ENCODE results near the gene NXPH4.

Gene NXPH4

DNA sequence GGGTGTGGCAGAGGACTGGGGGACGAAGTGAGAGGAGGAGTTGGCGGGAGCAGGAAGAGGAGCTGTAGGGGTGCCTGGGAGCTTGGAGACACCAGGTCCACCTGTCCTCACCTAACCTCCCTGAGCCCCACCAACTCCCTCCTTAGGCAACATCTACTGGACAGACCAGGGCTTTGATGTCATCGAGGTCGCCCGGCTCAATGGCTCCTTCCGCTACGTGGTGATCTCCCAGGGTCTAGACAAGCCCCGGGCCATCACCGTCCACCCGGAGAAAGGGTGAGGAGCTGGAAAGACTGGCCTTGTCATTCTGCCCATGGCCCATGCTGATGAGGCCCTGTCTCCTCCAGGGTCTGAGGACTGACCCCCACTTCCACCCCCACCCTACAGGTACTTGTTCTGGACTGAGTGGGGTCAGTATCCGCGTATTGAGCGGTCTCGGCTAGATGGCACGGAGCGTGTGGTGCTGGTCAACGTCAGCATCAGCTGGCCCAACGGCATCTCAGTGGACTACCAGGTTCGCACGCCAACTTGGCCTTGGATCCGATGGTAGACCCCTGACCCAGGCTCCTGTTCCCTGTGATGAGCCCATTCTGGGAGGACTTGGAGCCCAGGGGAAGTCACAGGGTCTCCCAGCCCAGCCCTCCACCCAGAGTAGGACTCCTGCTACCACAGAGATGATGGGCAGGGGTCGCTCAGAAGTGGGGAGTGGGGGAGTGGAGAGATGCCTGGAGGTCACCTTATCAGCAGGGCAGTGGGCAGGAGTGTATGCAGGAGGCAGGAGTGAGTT is 32.5 kb upstream of the NXPH4 start:
- no peak for DNase-seq (ENCODE audit: low read depth in 2 of 2)

DNA sequence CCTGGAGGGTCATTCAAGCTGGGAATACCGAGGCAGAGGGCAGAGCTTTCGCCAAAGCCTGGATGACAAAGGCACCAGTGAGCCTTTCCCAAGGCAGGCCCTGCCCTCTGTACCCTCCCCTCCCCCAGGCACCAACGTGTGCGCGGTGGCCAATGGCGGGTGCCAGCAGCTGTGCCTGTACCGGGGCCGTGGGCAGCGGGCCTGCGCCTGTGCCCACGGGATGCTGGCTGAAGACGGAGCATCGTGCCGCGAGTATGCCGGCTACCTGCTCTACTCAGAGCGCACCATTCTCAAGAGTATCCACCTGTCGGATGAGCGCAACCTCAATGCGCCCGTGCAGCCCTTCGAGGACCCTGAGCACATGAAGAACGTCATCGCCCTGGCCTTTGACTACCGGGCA is 31.2 kb upstream of the NXPH4 start:
- DNase-seq (ENCODE audit: low read depth in 2 of 2): no peak

DNA sequence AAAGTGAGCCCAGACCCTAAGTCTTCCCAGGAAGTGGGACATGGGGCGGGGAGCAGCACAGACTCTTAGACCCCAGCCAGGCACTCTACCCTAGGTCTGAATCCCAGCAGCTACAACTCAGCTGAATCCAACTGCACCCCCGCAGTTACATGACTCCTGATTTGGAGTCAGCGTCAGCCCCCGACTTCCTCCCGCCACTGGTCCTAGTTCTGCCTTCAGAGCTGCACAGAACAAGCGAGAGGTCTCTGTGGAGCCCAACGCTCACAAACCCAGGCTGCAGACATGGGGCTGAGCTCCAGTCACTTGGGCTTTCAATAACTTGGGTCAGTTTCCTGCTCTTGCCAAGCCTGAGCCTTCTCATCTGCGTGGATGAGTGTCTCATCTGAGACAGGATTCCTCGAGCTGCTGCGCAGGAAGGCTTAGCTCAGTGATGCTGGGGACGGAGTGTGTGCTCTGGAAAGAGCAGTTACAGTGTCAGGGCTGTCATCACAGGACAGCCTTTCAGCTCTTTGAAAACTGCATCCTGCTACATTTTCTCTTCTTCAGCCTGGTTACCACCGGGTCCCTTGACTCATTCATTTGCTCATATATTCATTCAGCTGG is 30.6 kb upstream of the NXPH4 start:
- no peak for DNase-seq (ENCODE audit: low read depth in 2 of 2)

DNA sequence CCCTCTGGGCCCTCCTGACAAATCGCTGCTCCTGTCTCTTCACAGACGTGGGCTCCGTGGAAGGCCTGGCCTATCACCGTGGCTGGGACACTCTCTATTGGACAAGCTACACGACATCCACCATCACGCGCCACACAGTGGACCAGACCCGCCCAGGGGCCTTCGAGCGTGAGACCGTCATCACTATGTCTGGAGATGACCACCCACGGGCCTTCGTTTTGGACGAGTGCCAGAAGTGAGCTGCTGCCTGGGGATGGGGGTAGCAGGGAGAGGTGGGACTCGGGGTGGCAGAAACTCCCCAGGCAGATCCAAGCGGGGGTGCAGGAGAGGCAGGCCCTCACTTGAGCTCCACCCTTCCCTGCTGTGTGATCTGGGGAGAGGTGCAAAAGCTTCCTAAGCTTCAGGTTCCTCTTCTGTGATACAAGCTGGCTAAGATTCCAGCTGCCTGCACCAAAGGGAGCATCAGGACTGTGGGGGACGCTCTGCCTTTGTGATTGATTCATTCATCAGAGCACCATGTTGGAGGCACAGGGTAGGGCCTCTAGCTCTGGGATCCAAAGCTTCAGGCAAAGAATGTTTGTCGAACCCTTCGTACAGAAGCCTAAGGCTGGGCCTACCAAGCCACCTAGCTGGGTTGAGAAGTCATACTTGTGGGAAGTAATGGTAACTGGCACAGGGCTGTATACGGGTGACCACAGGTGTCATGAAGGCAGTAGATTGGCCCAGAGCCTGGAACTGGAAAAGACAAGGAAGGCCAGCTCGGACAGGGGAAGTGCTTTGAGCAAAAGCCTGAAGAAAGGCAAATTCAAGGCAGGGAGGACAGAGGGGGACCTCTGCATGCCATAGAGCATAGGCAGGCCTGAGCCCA is 29.1 kb upstream of the NXPH4 start:
- DNase-seq (ENCODE audit: low read depth in 2 of 2): no peak

DNA sequence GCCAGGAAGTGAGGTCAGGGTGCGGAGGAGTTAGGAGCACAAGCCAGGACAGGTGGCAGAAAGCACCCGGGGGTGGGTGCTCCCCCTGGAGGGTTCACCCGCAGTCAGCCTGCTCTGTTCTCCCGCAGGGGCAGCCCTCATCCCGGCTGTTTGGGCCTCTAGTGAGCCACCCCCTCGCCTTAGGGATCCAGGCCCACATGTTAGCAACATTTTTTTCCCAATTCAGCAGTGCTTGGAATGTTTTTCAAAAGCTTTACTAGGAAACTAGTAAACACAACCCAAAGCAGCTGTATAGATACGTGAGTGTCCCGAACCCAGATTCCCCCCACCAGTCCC is 28.5 kb upstream of the NXPH4 start:
- no peak for DNase-seq (ENCODE audit: low read depth in 2 of 2)

DNA sequence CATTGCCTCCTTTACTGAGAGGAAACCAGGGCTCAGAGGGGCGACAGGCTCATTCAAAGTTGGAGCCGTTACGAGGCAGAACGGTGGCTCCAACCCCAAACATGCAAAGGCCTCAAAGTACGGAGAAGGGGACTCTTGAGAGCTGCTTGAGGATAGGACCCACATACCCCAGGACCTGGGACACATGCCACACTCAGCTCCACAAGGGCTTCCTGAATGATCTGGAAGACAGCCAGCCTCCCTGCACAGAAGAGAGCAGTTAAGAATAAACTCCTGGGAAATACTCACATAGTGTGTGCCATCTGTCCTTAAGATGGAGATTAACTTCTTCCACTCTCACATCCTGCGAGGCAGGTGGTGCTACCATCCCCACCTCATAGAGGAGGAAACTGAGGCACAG is 26.6 kb upstream of the NXPH4 start:
- DNase-seq (ENCODE audit: low read depth in 2 of 2): no peak

DNA sequence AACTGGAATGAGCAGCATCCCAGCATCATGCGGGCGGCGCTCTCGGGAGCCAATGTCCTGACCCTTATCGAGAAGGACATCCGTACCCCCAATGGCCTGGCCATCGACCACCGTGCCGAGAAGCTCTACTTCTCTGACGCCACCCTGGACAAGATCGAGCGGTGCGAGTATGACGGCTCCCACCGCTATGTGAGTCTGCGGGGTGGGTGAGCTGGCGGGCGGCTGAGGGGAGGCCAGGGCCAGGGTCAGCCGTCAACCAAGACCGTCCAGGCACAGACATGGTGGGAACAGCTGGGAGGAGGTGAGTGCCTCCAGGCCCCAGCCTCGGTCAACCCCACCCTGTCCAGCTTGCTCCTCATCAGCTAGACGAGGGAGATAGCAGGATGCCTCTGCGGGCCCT is 25.8 kb upstream of the NXPH4 start:
- DNase-seq (ENCODE audit: low read depth in 2 of 2): no peak

DNA sequence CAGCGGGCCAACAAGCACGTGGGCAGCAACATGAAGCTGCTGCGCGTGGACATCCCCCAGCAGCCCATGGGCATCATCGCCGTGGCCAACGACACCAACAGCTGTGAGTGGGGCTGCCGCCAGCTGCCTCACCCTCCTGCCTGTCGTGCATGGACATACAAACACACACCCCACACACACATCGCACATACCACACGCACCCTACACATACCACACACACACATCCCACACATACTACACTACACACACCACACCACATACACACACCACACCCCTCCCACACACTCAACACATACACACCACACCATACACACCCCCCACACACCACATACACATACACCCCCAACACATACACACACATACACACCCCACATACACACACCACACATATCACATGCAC is 25.2 kb upstream of the NXPH4 start:
- DNase-seq (ENCODE audit: low read depth in 2 of 2): no peak

DNA sequence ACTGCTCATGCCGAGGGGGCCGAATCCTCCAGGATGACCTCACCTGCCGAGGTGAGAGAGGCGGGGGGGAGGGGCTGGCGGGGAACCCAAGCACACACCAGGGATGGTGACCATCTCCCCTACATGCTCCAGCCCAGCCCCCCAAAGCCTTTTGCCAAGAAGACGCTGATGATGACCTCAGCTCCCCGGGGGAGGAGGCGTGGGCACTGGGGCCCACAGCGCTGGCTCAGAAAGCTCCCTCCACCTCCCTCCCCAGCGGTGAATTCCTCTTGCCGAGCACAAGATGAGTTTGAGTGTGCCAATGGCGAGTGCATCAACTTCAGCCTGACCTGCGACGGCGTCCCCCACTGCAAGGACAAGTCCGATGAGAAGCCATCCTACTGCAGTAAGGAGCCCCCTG is 23.7 kb upstream of the NXPH4 start:
- no peak for DNase-seq (ENCODE audit: low read depth in 2 of 2)

DNA sequence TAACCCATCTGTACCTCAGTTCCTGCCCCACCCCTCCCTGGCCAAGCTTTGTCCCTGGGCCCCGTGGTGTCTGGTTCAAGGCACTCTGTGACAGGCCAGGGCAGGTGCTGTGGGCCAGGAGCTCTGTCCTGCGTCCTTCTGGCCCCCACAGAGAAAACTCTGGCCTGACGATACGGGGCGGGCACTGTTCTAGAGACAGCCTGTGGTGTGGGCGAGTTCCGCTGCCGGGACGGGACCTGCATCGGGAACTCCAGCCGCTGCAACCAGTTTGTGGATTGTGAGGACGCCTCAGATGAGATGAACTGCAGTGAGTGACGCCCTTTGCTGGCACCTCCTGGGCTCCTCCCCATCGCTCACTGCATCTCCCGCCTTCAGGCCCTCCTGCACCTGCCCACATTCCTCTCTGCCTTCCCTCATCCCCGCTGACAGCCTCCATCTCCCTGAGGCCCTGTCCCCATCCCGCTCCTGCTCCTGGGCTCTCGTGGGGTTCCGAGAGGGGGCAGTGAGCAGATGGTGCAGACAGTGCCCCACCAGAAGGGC is 22.8 kb upstream of the NXPH4 start:
- no peak for DNase-seq (ENCODE audit: low read depth in 2 of 2)

DNA sequence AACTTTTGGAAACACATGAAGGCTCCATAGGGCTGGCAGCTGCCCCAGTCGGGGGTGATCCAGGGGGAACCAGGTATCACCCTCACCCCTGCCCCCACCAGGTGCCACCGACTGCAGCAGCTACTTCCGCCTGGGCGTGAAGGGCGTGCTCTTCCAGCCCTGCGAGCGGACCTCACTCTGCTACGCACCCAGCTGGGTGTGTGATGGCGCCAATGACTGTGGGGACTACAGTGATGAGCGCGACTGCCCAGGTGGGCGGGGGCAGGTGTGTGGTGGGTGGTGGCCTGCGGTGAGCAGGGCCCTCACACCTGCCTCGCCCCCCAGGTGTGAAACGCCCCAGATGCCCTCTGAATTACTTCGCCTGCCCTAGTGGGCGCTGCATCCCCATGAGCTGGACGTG is 22.3 kb upstream of the NXPH4 start:
- DNase-seq (ENCODE audit: low read depth in 2 of 2): no peak

DNA sequence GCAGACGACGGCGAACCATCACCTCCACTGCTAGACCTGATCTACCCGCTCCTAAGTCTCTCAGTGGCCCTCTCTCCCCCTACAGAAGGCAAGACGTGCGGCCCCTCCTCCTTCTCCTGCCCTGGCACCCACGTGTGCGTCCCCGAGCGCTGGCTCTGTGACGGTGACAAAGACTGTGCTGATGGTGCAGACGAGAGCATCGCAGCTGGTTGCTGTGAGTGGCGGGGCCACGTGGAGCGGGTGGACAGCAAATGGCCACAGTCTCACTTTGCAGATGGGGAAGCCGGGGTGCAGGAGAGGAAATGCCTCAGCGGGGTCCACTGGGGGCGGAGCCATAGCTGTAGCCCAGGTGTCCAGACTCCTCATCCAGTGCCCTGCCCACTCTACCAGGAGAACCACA is 21.4 kb upstream of the NXPH4 start:
- no peak for DNase-seq (ENCODE audit: low read depth in 2 of 2)

DNA sequence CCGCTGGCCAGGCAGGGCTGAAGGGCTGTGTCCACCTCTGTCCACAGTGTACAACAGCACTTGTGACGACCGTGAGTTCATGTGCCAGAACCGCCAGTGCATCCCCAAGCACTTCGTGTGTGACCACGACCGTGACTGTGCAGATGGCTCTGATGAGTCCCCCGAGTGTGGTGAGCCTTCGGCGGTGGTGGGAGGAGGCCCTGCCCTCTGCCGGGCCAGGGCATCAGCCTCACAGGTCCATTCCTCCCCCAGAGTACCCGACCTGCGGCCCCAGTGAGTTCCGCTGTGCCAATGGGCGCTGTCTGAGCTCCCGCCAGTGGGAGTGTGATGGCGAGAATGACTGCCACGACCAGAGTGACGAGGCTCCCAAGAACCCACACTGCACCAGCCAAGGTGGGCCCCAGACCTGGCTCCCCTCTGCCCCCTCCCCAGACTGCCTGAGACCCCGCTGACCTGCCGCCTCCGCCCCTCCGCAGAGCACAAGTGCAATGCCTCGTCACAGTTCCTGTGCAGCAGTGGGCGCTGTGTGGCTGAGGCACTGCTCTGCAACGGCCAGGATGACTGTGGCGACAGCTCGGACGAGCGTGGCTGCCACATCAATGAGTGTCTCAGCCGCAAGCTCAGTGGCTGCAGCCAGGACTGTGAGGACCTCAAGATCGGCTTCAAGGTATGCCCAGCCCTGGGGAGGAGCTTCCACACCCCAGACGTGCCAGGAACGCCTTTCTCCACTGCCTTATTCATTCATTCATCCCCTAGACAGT is 20.8 kb upstream of the NXPH4 start:
- no peak for DNase-seq (ENCODE audit: low read depth in 2 of 2)

DNA sequence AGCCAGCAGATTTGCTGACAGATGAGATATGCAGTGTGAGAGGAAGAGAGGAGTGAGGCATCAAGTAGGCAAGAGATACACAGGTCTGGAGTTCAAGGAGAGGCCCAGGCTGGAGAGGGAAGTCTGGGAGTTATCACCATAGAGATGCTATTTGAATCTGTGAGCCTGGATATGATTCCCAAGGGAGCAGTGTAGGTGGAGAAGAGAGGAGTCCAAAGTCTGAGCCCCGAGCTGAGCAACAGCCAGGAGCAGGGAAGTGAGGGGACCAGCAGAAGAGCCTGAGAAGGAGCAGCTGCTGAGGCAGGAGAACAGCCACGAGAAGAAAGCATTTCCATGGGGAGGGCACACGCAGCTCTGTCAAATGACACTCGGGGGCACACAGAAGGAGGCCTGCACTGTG is 20.2 kb upstream of the NXPH4 start:
- no peak for DNase-seq (ENCODE audit: low read depth in 2 of 2)

DNA sequence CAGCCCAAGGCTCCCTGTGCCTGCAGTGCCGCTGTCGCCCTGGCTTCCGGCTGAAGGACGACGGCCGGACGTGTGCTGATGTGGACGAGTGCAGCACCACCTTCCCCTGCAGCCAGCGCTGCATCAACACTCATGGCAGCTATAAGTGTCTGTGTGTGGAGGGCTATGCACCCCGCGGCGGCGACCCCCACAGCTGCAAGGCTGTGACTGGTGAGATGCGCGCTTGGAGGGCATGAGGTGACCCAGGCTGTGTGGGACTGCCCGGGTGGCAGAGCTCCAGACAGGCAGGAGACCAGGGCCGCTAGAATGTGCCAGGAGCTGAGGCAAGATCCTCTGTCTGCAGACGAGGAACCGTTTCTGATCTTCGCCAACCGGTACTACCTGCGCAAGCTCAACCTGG is 19.6 kb upstream of the NXPH4 start:
- no peak for DNase-seq (ENCODE audit: low read depth in 2 of 2)

DNA sequence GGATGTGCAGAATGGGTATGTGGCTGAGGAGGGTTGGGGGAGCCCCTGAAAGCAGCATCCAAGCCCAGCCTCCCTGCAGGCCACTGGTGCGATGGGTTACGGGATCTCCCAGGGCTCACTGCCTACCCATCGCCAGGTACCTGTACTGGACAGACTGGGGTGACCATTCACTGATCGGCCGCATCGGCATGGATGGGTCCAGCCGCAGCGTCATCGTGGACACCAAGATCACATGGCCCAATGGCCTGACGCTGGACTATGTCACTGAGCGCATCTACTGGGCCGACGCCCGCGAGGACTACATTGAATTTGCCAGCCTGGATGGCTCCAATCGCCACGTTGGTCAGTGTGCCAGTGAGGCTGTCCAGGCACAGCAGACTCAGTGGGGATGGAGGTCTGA is 18.3 kb upstream of the NXPH4 start:
- no peak for DNase-seq (ENCODE audit: low read depth in 2 of 2)

DNA sequence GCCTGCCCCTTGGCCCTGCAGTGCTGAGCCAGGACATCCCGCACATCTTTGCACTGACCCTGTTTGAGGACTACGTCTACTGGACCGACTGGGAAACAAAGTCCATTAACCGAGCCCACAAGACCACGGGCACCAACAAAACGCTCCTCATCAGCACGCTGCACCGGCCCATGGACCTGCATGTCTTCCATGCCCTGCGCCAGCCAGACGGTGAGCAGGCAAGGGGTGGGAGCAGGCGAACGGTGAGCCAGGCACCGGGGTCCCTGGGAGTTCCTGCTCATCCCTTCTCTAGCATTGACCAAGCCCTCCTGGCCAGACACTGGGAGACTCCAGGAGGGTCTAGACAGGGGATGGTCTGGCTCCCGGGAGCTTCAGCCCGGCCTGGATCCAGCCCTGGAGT is 17.4 kb upstream of the NXPH4 start:
- DNase-seq (ENCODE audit: low read depth in 2 of 2): no peak

DNA sequence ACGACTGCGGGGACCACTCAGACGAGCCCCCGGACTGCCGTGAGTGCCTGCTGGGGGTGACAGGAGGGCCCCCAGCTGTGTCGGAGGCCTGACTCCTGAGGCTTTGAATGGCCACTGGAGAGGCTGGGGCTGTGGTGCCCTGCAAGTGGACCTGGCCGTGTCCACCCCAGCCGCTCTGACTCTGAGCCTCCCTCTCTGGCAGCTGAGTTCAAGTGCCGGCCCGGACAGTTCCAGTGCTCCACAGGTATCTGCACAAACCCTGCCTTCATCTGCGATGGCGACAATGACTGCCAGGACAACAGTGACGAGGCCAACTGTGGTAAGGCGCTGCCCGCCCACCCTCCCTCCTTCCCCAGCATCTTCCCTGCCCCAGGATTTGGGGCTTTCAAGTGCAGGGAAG is 16.1 kb upstream of the NXPH4 start:
- DNase-seq (ENCODE audit: low read depth in 2 of 2): no peak

DNA sequence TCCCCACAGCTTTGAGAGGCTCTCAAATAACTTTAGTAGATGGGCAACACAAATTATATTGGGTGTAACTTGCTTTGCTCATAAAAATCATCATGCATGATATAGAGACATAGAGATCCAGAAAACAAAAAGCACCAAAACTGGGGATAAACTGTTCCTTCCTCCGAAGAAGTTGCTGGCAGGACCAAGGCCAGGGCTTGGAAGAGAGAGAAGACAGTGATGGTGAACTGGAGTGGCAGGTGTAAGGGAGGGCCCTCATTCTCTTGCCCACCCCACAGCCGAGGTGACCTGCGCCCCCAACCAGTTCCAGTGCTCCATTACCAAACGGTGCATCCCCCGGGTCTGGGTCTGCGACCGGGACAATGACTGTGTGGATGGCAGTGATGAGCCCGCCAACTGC is 15.4 kb upstream of the NXPH4 start:
- DNase-seq (ENCODE audit: low read depth in 2 of 2): no peak

DNA sequence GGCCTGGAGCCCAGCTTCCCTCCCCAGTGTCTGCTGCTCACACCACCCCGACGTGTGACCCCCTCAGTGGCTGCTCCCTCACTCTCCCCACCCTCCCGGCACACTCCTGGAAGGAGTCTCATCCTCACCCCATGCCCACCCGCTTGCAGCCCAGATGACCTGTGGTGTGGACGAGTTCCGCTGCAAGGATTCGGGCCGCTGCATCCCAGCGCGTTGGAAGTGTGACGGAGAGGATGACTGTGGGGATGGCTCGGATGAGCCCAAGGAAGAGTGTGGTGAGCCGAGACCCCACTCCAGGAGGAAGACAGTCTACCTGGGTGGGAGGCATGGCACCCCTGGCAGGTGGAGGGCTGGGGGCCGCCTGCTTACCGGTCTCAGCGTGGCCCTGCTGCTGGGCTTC is 15.0 kb upstream of the NXPH4 start:
- DNase-seq (ENCODE audit: low read depth in 2 of 2): no peak

DNA sequence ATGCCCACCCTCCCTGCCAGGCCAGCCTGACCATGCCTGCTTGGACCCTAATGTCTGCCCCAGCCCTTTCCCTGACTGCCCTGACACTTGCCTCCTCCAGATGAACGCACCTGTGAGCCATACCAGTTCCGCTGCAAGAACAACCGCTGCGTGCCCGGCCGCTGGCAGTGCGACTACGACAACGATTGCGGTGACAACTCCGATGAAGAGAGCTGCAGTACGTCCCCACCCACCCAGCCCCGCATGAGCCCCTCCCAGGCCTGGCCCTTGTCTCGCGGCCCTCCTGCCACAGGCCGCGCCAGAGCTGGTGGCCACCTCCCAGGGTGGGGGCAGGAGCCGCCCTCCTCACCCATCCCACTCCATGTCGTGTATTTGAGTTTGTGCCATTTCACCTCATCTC is 14.3 kb upstream of the NXPH4 start:
- DNase-seq (ENCODE audit: low read depth in 2 of 2): no peak

DNA sequence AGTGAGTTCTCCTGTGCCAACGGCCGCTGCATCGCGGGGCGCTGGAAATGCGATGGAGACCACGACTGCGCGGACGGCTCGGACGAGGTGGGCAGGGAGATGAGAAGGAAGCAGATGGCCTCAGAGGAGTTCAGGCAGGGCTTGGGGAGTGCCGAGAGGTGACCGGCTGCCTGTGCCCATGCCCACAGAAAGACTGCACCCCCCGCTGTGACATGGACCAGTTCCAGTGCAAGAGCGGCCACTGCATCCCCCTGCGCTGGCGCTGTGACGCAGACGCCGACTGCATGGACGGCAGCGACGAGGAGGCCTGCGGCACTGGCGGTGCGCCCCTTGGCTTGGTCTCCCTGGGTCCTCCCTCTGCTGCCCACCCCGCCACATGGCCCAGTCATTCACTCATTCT is 13.4 kb upstream of the NXPH4 start:
- no peak for DNase-seq (ENCODE audit: low read depth in 2 of 2)
